Glutamatergic neuron (in vitro differentiated cells): Measurements from ENCODE around the gene TMEM87A. TPM values are rescaled to one million over a fixed set of nuclear protein-coding genes. Genes with fewer than 3 reads are reported as not detected.

Source experiments
- DNase-seq: peaks from one replicate; pipeline ENCODE4 v3.0.0; 2022
- H3K27ac Mint-ChIP-seq: one replicate; pipeline ENCODE4 v1.8.0; 2020; ENCODE audit warnings: mild to moderate bottlenecking, mixed read lengths, inconsistent platforms; ENCODE audit not compliant: unreplicated experiment
- H3K27me3 Mint-ChIP-seq: one replicate; pipeline ENCODE4 v1.8.0; 2020; ENCODE audit warnings: mild to moderate bottlenecking, moderate library complexity, mixed read lengths, inconsistent platforms; ENCODE audit not compliant: unreplicated experiment
- H3K36me3 Mint-ChIP-seq: one replicate; pipeline ENCODE4 v1.8.0; 2020; ENCODE audit warnings: mild to moderate bottlenecking, mixed read lengths, inconsistent platforms; ENCODE audit not compliant: unreplicated experiment
- H3K4me1 Mint-ChIP-seq: one replicate; pipeline ENCODE4 v1.8.0; 2020; ENCODE audit warnings: mild to moderate bottlenecking, low read depth, mixed read lengths, inconsistent platforms; ENCODE audit not compliant: unreplicated experiment
- H3K4me3 Mint-ChIP-seq: one replicate; pipeline ENCODE4 v1.8.0; 2020; ENCODE audit warnings: mild to moderate bottlenecking, mixed read lengths, inconsistent platforms; ENCODE audit not compliant: unreplicated experiment
- H3K9me3 Mint-ChIP-seq: one replicate; pipeline ENCODE4 v1.8.0; 2020; ENCODE audit warnings: mild to moderate bottlenecking, moderate library complexity, mixed read lengths, inconsistent platforms; ENCODE audit not compliant: unreplicated experiment
- total RNA-seq: library from RNA; stranded (reverse); fragmentation: NEBNext Ultra II Directional; extraction: Animal tissue kit (Norgen Biotek cat#: 25700); gene quantifications from one replicate; pipeline ENCODE4 v1.2.1, GENCODE V29; 2021; ENCODE audit not compliant: unreplicated experiment
- TF ChIP-seq, protein P1 (sequence below): fragments of 200-600 bp; sonication (generic); IDR thresholded peaks from one replicate; pipeline ENCODE4 v1.5.0; 2021; ENCODE audit not compliant: partially characterized antibody, unreplicated experiment

TMEM87A gene
- total RNA-seq, 1 donor from 2014 or later = 41.1 TPM

- Mint-ChIP-seq H3K27ac (no peak overlapping the region), H3K9me3 (no peaks in the 10 kb centered on the region), H3K4me1 (no peaks in the 10 kb centered on the region), H3K27me3 (no peaks in the 10 kb centered on the region), H3K4me3 (no peak overlapping the region), H3K36me3 (no peaks in the 10 kb centered on the region)
- TF ChIP-seq, protein P1, sequence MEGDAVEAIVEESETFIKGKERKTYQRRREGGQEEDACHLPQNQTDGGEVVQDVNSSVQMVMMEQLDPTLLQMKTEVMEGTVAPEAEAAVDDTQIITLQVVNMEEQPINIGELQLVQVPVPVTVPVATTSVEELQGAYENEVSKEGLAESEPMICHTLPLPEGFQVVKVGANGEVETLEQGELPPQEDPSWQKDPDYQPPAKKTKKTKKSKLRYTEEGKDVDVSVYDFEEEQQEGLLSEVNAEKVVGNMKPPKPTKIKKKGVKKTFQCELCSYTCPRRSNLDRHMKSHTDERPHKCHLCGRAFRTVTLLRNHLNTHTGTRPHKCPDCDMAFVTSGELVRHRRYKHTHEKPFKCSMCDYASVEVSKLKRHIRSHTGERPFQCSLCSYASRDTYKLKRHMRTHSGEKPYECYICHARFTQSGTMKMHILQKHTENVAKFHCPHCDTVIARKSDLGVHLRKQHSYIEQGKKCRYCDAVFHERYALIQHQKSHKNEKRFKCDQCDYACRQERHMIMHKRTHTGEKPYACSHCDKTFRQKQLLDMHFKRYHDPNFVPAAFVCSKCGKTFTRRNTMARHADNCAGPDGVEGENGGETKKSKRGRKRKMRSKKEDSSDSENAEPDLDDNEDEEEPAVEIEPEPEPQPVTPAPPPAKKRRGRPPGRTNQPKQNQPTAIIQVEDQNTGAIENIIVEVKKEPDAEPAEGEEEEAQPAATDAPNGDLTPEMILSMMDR = no peak
- DNase-seq = no peak
Observed at GRCh38 chr15:42218953-42219592, 54.2 kb downstream of the TMEM87A start.

DNA sequence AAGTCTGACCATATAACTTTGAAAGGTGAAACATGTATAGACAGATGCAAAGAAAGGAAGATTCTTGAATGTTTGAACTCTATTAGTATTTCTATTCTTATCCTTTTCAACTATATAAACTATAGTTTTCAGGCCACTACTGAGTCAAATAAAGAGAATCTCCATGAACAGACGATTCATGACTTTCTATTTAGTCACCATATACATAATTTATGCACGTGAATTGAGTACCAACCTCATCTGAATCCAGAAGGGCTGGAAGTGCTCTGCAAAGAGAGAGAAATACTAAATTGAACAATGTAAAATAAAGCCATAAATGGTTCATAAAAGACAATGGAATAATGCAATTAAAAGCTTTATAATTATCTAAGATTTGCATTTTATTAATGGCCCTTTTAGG lies 55.7 kb downstream of the TMEM87A start:
- Mint-ChIP-seq H3K36me3 (no peaks in the 10 kb centered on the region), H3K27ac (no peak overlapping the region), H3K4me1 (no peaks in the 10 kb centered on the region), H3K27me3 (no peaks in the 10 kb centered on the region), H3K9me3 (no peaks in the 10 kb centered on the region), H3K4me3 (no peak overlapping the region)
- TF ChIP-seq, protein P1 = no peak
- DNase-seq = no peak

GRCh38 chr15:42215913-42216829 lies 57.1 kb downstream of the TMEM87A start:
- Mint-ChIP-seq H3K4me3 (no peak overlapping the region), H3K36me3 (no peaks in the 10 kb centered on the region), H3K9me3 (no peaks in the 10 kb centered on the region), H3K27me3 (no peaks in the 10 kb centered on the region), H3K4me1 (no peaks in the 10 kb centered on the region), H3K27ac (no peak overlapping the region)
- DNase-seq = no peak
- TF ChIP-seq, protein P1 = no peak

DNA sequence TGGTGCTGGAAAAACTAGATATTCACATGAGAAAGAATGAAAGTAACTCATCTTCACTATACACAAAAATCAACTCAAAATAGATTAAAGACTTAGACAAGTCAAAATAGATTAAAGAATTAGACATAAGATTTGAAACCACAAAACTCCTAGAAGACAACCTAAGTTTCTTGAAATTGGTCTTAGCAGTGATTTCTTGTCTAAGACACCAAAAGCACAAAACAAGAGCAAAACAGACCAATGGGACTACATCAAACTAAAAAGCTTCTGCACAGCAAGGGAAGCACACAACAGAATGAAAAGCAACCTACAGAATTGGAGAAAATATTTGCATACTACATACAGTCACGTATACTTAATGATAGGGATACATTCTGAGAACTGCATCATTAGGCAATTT lies 58.6 kb downstream of the TMEM87A start:
- Mint-ChIP-seq H3K27me3 (no peaks in the 10 kb centered on the region), H3K9me3 (no peaks in the 10 kb centered on the region), H3K4me1 (no peaks in the 10 kb centered on the region), H3K4me3 (no peak overlapping the region), H3K27ac (no peak overlapping the region), H3K36me3 (no peaks in the 10 kb centered on the region)
- no peak for DNase-seq
- TF ChIP-seq, protein P1 = no peak

DNA sequence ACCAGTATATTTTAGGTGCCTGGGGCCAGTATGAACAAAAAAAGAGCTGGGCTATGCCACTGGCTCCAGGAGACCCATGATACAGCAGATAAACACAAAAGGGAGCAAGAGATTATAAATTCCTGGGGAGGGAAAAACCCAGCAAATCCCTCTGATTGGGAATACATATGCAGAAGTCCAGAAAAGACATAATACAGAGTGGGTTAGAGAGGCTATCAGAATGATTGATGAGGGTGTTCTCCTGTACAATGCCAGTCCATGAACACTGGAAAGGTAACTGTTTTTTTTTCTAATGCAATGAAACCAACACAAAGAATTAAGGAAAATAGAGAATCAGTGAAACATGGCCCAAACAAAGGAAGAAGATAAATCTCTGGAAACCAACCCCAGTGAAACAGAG lies 59.7 kb downstream of the TMEM87A start:
- H3K4me1 Mint-ChIP-seq = no peaks in the 10 kb centered on the region
- no peak for DNase-seq
- H3K27ac Mint-ChIP-seq = no peak overlapping the region
- H3K9me3 Mint-ChIP-seq = no peaks in the 10 kb centered on the region
- TF ChIP-seq, protein P1 = no peak
- H3K4me3 Mint-ChIP-seq = no peak overlapping the region
- H3K36me3 Mint-ChIP-seq = no peaks in the 10 kb centered on the region
- H3K27me3 Mint-ChIP-seq = no peaks in the 10 kb centered on the region
